Ramos (cell line): ENCODE results near the gene FAM200C.

Experiments used
- in situ Hi-C: fragments of 300-500 bp; cut with MboI; formaldehyde crosslinking; loops from one replicate; pipeline ENCODE4 v1.14.3; 2022; ENCODE audit warnings: low sequenced_read_pairs; ENCODE audit not compliant: unreplicated experiment

The FAM200C gene

DNA sequence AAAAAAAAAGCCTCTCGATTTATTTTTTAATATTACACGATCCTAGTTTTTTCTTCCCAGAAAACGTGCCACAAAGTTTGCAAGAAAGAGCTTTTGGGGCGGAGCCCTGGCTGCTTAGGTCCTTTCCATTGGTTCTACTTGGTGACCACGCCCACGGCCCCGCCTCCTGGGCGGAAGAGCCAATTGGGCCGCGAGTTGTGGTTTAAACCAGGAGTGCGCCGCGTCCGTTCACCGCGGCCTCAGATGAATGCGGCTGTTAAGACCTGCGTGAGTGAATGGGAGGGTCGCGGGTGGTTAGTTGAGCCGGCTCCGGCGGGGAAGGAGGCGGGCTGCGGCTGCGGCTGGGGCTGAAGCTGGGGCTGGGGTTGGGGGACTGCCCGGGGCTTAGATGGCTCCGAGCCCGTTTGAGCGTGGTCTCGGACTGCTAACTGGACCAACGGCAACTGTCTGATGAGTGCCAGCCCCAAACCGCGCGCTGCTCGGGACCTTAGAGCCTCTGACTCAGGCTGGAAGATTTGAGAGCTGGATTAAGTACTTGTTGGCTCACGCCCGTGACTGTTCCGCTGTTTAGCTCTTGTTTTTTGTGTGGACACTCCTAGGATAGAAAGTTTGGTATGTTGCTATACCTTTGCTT, 21.9 kb upstream of the FAM200C start, which contains the start of gene PTTG1:
Gene PTTG1 (plus strand): TSS at position 231 of the 634 bp plus-strand sequence. CDS start 458 bp downstream, outside the sequence.
- in situ Hi-C loops = no loop called here

DNA sequence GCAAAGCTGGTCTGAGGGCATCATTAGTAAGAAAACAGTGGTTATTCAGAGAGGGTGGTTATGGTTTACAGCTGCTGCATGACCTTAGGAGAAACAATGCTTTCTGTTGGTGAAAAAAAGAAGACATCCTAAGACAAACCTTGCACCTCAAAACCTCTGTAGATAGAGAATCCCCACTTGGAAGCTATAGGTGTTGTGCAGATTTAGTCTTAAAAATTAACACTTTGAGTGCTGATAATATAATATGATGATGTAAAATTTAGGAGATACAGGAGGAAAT, 20.4 kb upstream of the FAM200C start:
- in situ Hi-C loops = no loop called here

DNA sequence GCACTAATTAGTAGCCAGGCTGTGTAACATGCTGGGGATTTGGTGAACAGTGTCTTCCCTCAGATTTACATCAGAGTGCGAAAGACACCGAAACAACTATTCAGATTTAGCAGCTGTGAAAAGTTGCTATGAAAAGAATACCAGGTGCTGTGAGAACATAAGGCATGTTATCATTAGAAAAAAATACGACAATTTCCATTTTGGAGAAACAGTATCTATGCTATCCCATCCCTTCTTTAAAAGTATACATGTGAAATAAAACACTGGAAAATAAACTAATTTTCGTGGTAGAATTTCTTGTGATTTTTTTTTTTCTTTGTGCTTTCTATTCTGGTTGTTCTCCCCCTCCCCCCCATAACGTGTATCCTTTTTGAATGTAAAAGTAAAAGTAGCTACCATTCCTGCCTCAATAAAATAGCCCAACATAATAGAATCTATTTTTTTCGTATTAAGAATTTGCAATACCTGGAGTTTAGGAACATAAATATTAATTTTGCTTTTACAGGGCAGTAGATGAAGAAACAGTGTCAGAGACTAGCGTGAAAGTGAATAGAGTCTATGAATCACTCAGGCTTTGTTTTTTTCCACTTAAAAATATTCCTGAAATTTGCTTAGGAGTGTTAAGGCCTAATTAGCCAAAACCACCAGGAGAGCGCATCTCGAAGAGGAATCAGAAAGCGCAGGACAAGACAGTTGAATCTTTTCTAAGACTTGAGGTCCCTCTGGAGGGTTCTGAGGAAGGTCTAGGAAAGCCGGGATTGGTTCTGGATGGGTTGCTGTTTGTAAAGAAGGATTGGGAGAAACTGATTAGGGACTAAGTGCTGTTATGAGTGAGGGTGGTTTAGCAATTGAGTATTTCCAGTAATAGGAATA, 19.8 kb upstream of the FAM200C start:
- in situ Hi-C loops = no loop called here

DNA sequence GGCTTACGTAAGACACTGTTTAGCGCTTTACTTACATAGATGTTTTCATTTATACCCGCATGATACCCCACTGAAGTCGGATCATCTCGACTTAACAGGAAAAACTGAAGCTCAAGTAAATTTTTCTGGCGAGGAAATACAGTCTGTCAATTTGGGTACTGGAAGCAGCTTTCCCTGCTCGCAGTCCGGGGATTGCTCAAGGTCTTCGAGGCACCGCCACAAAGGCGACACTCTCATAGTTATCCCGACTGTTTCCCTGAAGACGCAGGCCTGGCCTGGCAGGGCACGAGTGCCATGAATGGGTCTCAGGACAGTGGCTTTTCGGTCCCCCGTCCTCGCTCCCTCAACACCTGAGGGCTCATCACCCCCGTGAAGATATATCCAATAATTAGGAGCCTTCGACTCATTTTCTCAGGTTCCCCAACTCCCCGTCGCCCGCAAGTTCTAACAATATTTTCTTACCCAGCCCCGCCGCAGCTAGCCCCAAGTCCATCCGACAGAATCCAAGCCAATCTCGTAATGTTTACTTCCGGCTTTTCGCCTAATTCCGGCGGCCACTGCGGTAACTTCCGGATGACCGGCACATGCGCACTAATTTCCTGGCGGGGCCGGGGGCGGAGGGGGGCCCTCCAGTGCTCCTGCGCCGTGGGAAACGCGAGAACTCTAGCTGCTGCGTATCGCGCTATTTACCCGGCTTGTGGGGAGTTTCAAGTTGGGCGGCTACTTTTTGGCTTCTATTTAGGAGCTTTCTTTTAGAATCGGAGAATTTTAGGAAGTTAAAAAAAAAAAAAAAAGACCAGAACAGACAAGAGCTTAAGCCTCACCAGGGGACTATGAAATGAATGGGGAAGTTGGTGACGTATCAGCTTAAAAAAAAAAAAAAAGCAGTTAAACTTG, 19.0 kb upstream of the FAM200C start, which contains the start of gene SLU7:
Gene SLU7 (minus strand): TSS at position 521 of the 897 bp plus-strand sequence. CDS start 3,787 bp downstream, outside the sequence.
- in situ Hi-C loops = no loop called here

DNA sequence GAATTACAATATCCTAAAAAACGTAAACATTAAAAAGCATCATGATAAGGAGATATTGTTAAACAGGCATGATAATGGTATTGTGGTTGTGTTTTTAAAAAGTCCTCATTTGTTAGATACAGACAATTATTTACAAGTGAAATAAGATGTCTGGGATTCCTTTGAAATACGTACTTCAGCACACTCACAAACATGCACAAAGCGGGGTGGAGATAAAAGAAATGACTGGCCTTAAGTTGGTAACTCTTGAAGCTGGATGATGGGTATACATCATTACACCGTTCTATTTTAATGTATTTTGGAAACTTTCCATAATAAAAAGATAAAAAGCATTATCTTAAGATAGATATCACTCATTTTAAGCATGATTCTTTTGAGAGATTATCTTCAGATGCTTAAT, 1.0 kb downstream of the FAM200C start:
- in situ Hi-C loops = no loop called here

DNA sequence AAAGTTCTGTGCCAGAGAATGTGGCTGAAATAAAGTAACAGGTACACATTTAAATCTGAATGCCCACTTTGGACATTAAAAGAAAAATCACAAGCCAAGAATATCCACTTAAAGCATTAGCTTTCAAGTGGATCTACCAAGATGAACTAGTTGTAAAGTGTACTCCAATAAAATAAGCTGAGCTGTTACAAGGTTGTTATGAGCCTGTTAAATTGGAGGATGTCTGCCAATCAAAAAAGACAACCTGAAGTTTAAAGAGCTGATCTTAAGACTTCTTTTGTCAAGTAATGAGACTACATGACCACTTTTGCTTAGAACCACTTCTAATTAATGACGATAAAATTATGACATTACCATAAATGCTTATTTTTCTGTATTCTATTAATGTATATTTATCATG, 2.4 kb downstream of the FAM200C start:
- in situ Hi-C loops = no loop called here

DNA sequence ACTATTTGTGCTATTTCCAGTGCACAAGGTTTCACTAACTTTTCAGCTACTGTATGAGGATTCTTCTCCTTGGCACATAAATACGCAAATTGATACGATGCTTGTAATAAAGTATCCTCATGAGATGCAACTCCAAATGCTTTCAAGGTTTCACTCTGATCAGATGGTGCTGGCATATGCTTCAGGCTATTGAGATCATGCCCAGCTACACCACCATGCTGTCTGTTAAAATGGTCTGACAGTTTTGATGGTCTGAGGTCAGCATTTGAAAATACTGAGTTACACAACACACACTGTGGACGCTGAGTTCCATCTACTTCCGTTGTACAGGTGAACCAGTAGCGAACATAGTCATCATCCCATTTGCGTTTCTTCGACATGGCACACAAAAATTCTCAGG, 4.7 kb downstream of the FAM200C start:
- in situ Hi-C loops = no loop called here

DNA sequence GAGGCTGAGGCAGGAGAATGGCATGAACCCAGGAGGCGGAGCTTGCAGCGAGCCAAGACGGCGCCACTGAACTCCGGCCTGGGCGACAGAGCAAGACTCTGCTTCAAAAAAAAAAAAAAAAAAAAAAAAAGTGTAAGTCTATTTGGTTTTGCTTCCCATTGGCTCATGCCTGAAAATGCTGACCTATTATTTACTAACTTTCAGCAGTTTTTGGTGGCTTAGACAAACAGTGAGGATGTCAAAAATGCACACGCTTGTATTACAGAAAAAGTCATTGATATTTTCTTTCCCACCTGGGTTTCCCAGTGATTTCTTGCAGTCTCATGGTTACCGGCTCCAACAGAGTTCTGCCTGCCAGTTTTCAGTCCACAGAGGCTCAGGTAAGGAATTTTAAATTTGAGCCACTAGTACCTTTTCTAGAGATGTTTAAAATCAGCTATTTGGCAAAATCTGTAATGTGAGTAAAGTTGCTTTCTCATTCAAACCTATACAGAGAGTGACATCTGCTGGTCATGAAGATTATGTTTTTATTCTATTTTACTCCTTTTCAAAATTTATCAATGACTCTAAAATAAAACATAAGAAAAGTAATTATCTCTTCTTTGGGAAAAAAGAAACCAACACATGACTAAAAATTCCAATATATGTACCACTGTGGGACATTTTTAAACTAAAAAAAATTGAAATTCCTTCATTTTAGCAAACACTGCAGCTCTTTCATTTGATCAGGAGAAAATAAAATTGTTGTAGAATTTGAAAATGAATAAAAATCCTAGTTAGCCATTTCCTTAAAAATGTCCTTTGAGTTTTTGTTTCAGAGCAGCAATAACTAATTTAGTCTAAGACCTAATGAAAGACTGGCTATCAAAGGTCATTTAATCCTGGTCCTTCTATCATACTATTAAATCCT, 8.8 kb downstream of the FAM200C start:
- in situ Hi-C loops = no loop called here

DNA sequence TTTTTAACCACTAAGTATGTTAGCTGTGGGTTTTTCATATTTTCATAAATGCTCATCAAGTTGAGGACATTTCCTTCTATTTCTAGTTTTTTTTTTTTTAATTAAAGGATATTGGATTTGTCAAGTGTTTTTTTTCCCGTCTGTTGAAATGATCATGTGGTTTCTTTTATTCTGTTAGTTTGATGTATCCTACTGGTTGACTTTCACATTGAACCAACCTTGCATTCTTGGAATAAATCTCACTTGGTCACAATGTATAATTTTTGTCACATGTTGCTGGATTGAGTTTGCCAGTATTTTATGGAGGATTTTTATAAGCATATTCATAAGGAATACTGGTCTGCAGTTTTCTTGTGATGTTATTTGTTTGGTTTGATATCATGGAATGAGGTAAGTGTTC, 12.4 kb downstream of the FAM200C start:
- in situ Hi-C loops = no loop called here

DNA sequence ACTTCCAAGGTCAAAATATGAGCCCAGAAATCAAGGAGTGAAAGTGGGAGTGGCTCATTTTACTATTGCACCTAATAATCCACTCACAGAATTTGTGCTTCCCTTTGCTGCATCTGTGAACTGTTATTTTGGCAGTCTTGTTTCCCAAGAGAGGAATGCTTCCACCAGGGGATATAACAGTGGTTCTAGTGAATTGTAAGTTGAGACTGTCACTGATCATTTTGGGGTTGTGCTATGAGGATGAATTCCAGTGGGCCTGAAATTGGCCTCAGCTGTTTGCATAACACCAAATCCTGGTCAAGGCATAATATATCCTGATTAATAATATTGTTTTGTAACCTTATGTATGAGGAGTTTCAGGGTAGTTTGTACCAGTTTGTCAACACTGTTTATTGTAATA, 14.4 kb downstream of the FAM200C start:
- in situ Hi-C loops = no loop called here

DNA sequence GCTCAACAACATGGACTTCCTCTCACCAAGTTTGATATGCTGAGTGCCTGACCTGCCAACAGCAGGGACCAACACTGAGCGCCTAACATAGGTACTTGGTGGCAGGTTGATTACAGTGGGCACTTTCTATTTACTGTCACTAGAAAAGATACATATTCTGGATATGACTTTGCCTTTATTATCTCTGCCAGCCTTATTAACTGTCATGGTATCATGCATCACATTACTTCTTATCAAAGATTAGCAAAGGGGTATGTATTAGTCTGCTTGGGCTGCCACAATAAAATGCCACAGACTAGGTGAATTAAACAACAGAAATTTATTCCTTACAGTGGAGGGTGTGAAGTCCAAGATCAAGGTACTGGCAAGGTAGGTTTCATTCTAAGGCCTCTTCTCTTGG, 15.2 kb downstream of the FAM200C start:
- in situ Hi-C loops = no loop called here

DNA sequence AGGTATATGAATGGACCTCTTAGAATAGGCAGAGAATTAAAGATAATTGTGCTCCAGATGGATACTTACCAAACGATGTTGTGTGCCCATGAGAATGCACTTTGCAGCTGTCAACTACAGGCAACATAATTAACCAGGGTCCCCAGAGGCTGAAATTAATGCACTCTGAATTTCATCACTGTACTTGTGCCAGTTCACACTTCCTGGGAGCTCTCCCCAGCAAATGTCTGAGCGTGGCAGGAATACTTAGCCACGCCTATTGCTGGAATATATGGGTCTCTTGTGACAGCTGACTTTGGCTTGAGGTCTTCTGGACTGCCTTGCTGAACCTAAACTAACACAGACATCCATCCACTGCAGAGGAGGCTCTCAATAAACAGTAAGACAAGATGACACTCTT, 17.5 kb downstream of the FAM200C start:
- in situ Hi-C loops = no loop called here

DNA sequence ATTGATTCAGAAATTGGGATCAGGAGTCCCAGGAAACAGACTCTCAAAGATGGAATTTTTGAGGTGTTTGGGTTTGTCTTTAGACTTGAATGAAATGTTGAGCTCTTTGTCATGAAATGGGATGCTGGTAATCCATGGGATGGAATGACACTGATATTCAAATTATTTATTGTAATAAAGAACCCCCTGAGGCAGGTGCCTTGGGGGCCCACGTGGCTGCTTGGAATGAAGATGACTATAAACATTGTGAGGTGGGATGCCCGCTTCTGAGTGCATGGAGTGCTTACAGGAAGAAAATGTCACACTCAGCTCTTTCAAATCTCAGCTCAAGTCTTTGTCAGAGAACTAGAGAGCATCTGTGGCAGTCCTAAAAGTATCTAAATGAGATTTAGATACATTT, 19.8 kb downstream of the FAM200C start:
- in situ Hi-C loops = no loop called here

DNA sequence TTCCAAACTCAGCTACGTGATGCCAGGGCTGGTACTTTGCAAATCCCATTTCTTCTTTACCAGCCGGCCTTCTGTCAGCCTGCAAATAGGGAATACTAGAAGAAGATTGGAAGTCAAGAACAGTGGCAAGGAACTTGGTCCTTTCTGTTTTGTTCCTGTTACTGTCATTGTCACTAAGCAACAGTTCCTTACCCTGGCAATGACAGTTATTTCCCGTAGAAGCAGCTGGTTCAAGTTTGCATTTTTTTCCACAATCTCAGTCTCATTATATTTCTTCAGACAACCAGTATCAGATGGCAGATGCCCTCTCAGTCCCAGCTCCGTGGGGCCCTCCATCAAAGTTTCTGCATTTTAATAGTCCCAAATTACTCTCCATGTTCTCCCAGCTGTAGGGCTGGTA, 20.3 kb downstream of the FAM200C start:
- in situ Hi-C loops = no loop called here

DNA sequence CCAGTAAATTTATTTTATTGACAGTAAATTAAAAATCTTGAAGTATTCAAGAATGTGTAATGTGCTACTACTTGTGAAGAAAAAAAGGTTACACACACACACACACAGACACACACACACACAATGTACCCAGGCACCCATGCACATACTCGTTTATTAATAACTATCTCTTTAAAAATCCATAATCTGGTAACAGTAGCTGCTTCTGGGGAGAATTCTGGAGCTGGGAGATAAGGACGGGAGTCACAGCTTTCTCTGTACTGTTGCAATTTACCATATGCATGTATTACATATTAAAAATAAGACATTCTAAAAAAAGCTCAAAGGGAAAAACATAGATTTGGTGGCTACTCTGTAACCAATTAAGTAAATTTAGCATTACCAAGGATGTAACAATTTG, 21.5 kb downstream of the FAM200C start:
- in situ Hi-C loops = no loop called here

DNA sequence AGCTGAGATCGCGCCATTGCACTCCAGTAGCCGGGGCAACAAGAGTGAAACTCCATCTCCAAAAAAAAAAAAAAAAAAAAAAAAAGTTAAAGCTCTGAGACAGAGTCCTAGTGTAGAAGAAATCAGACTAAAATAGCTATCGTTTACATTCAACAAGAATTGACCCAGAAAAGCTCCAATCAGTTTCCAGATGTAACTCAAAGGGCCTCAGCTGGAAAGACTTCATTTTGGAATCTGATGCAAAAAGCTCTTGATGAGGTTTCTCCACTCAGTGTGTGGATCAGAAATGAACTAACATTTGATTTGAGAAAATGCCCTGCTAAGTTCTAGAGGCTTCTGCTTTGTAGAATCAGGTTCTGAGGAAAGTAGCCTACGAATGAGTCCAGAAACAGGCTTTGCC, 22.2 kb downstream of the FAM200C start:
- in situ Hi-C loops = no loop called here

DNA sequence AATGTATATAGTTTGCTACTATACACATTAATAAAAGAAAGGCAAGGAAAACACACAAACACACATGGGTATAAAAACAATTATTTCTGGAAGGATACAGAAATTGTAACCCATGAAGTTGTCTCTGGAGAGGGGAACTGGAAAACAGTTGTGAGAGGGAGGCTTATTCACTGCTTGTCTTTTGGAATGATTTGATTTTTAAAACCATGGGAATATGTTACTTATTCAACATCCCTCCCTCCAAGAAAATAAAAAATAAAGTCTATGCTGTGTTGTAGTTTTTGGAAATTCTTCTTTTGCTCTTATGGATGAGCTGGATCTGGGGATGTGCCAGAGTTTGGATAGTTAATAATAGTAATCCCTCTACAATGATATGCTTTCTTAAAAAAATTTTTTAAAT, 23.4 kb downstream of the FAM200C start:
- in situ Hi-C loops = no loop called here

DNA sequence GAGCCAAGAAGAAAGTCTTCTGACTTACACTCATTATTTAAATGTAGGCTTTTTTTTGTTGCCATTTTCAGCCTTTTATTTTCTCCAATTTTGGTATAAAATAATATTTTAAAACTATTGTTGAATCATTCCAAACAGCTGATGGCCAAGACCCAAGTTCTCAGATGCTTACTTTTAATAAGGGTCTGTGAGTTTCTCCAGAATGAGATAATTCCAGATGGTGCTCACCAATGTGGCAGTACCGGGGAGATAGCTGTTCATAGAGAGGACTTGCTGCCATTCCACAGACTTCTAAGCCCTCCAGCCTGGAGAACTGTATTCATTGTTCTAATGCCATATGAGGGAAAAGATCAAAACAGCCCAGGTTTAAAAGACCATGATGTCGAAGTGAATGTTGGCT, 24.2 kb downstream of the FAM200C start:
- in situ Hi-C loops = no loop called here

DNA sequence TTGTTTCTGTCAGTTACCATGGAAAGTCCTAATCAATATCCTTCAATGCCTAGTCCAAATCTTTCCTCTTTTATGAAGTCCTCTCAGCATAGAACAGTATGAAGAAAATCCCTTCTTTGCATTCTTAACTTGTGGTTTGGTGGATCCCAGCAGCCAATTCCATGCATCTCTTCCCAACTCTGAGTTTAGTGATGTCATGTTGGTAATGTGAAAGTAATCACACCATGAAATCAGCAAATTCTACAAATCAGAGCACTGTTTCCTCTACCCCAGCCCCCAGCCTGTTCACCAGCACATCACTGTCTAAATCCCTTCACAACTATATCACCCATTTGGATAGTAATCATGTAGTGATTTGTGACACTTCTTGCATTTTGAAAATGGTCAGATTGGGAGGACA, 24.7 kb downstream of the FAM200C start:
- in situ Hi-C loops = no loop called here

DNA sequence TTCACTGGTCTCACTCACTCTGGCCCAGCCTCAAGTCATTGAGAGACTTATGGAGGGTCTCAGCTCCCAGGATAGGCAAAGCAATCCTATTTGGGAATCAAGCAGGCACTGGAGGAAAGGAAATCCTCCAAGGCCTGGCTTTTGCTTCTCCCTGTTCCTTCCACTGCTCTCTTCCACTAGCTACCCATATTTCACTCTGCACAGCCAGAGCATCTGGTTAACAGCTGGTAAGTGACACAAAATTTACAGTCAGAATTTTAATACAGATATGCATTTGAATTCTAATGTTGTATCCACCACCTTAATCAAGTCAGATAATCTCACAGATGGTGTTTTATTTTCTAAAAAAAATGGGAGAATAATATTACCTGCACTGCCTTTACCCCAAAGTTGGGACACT, 28.6 kb downstream of the FAM200C start:
- in situ Hi-C loops = no loop called here
